ENCODE data around the gene LTO1. TPM values are rescaled to one million over a fixed set of nuclear protein-coding genes. Genes with fewer than 3 reads are reported as not detected.
A peak's percentile ranks its signal among the peaks of the same experiment; 100 is the strongest.

The LTO1 gene
- total RNA-seq, 2 donors from 2014 or later, result 13.0 to 26.7 TPM

DNA sequence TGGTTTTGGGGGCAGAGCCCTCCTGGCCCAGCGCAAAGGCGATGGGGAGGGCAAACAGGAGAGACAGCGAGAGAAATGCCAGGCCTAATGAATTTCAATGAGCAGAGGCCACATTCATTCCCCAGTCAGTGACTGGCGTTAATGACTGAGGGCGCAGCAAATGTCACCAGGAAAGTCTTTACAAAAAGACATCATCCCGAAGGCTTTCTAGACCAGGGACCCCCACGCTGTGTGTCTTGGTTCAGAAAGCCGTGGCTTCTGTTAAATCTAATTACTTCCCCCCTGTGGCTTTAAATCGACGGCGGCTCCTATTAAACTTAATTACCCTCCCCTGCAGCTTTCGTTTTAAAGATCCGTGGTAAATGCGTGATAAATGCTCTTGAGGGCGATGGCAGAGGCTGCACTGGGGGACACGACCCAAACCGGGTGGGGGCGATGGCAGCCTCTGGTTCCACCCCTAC, 30.2 kb upstream of the LTO1 start:
- ATAC-seq (no peak), DNase-seq (no peak)
- intact Hi-C loops (cut with DNase I), result no loop called here
- Histone ChIP-seq H3K4me3 (no peak overlapping the region), H3K4me1 (peaks cover 18% of the 10 kb centered on the region), H3K36me3 (replicated peaks in 1 of 2; ENCODE audit: insufficient read depth in 1 of 2, low read depth in 2 of 2) (no peaks in the 10 kb centered on the region), H3K27ac (no peak overlapping the region), H3K27me3 (peaks cover 5 to 11% of the 10 kb centered on the region in 2 donors), H3K9me3 (no peaks in the 10 kb centered on the region)
- TF ChIP-seq, protein P1, sequence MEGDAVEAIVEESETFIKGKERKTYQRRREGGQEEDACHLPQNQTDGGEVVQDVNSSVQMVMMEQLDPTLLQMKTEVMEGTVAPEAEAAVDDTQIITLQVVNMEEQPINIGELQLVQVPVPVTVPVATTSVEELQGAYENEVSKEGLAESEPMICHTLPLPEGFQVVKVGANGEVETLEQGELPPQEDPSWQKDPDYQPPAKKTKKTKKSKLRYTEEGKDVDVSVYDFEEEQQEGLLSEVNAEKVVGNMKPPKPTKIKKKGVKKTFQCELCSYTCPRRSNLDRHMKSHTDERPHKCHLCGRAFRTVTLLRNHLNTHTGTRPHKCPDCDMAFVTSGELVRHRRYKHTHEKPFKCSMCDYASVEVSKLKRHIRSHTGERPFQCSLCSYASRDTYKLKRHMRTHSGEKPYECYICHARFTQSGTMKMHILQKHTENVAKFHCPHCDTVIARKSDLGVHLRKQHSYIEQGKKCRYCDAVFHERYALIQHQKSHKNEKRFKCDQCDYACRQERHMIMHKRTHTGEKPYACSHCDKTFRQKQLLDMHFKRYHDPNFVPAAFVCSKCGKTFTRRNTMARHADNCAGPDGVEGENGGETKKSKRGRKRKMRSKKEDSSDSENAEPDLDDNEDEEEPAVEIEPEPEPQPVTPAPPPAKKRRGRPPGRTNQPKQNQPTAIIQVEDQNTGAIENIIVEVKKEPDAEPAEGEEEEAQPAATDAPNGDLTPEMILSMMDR (IDR thresholded peaks at IDR 0.05), result no peak
- TF ChIP-seq POLR2A (IDR thresholded peaks at IDR 0.05), result no peak
- WGBS, 2 donors, result 8 to 11% methylated on average over 17 to 18 of the region's 18 CpGs

DNA sequence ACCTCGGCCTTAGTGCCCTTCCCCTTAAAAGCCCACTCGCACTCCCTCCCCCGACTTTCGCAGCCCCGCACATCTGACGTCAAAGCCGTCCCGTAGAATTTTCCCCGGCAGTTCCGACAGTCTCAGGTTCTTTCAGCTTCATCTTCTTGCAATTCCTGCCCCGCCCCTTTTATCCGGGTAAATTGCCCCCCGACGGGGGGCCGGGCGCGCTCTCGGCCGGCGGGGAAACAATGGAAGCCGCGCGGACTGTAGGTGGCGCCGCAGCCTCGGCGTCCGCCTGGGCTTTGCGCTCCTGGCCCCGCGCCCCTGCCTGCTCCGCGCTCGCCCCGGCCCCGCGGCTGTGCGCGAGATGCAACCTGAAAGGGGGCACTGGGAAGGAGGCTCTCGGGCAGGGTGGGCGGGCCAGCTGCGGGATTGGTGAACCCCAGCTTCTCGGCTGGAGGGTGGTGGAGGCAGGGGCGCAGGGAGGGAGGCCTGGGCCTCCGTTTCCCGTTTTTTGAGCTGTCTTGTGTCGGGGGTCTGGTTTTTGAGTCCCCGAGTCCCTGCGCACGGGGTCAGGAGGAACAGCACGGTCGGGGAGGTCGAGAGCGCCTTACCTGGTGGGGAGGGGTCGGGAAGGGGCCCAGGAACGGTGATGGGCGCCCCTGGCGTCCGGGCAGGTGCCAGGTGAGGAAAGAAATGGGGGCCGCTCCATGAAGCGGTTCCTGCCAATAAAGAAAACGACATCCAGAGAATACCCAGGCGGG, 29.5 kb upstream of the LTO1 start:
- no peak for DNase-seq
- Histone ChIP-seq H3K36me3 (replicated peaks in 1 of 2; ENCODE audit: insufficient read depth in 1 of 2, low read depth in 2 of 2) (no peaks in the 10 kb centered on the region), H3K27ac (no peak overlapping the region), H3K27me3 (peaks cover 5 to 11% of the 10 kb centered on the region in 2 donors), H3K9me3 (no peaks in the 10 kb centered on the region), H3K4me1 (peaks cover 18% of the 10 kb centered on the region), H3K4me3 (no peak overlapping the region)
- TF ChIP-seq, protein P1 (IDR thresholded peaks at IDR 0.05), result peak in 5 of 7 experiments; percentile 22 to 39 (median 33)
- no peak for TF ChIP-seq POLR2A (IDR thresholded peaks at IDR 0.05)
- no peak for ATAC-seq
- WGBS, 2 donors, result 3 to 8% methylated on average over 25 to 55 of the region's 63 CpGs
- intact Hi-C loops (cut with DNase I), result no loop called here

DNA sequence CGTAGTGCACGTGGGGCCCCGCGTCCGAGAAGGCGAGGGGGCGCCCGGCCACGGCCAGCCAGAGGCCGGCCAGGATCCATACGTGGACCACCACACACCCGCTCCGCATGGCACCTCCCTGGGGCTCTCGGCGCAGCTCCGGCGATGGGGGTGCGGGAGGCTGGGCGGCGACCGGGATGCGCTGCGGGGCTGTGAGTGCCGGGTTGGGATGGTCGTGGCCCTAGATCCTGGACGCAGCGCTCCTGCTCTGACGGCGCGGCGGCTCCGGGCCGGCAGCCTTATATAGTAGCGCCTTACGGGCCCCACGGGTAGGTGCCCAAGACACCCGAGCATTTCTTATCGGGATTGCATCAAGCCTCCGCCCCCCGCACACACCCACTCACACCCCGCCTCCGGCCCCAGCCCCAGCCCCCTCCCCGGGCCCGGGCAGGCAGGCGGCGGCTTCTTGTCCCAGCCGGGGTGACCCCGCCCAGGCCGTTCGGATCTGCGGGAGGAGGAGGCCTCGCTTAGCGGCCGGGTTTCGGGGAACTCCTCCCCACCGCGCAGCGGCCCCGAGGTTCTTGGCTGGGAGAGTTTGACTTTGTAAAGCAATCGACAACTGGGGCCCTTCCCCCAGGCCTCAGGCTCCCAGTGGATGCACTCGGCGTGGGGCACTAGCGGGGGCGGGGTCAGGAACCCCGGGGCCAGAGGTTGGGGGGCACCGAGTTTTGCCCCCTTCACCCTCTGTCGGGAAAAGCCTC, 28.8 kb upstream of the LTO1 start, which contains the start of gene FGF19:
FGF19 (minus strand) TSS at position 255 of the 740 bp plus-strand sequence; CDS start at position 109, 146 bp downstream.
- DNase-seq (no peak), ATAC-seq (no peak)
- no peak within 1 kb of the TSS for H3K4me3 ChIP-seq
- no peaks in the 10 kb centered on the region for H3K9me3 ChIP-seq
- H3K36me3 ChIP-seq (replicated peaks in 1 of 2; ENCODE audit: insufficient read depth in 1 of 2, low read depth in 2 of 2), result no peaks in the 10 kb centered on the region
- peaks cover 5 to 11% of the 10 kb centered on the region in 2 donors for H3K27me3 ChIP-seq
- no peak within 1 kb of the TSS for H3K27ac ChIP-seq
- intact Hi-C loops (cut with DNase I), result no loop called here
- H3K4me1 ChIP-seq, result peaks cover 18% of the 10 kb centered on the region
- TF ChIP-seq, protein P1 (IDR thresholded peaks at IDR 0.05), result no peak
- TF ChIP-seq POLR2A (IDR thresholded peaks at IDR 0.05), result no peak
- WGBS, 2 donors, result 0% methylated on average over 1 to 58 of the region's 67 CpGs

DNA sequence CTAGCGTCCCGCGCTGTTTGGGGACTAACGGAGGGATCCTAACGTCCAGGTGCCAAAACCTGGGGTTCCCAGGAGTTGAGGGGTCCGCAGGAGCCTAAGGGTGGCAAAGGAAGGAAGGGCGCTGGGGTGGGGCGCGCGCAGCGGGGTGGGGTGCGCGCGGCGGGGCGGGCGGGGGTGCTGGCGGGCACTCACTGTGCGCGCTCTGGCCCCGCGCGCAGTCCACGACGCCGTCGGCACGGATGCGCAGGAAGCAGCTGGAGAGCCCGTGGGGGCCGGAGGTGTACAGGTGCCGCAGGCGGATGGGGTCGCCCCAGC, 28.3 kb upstream of the LTO1 start:
- no peak overlapping the region for H3K4me3 ChIP-seq
- H3K4me1 ChIP-seq, result peaks cover 18% of the 10 kb centered on the region
- H3K27ac ChIP-seq, result no peak overlapping the region
- DNase-seq (no peak), ATAC-seq (no peak)
- H3K36me3 ChIP-seq (replicated peaks in 1 of 2; ENCODE audit: insufficient read depth in 1 of 2, low read depth in 2 of 2), result no peaks in the 10 kb centered on the region
- no peaks in the 10 kb centered on the region for H3K9me3 ChIP-seq
- intact Hi-C loops (cut with DNase I), result no loop called here
- WGBS, 2 donors, result 0 to 20% methylated on average over 7 to 34 of the region's 34 CpGs
- no peak for TF ChIP-seq POLR2A (IDR thresholded peaks at IDR 0.05)
- TF ChIP-seq, protein P1 (IDR thresholded peaks at IDR 0.05), result no peak
- peaks cover 5 to 11% of the 10 kb centered on the region in 2 donors for H3K27me3 ChIP-seq

All from body of pancreas (tissue), 4 donors.